GM23338 (cell line): ENCODE data around the gene OR2L5. TPM values are rescaled to one million over a fixed set of nuclear protein-coding genes. Genes with fewer than 3 reads are reported as not detected.

Experiments used
- ATAC-seq: fragments of 200-7000 bp; cut with Tn5 transposase; 3 replicates; pipeline ENCODE4 v1.9.1; 2020
- DNase-seq: peaks from one replicate; pipeline ENCODE4 v3.0.0-alpha.2; 2015; ENCODE audit warnings: low spot score
- H2AFZ ChIP-seq: fragments of 200-600 bp; sonication (generic); 2 replicates; pipeline ENCODE4 v1.8.0; 2016; ENCODE audit warnings: antibody characterized with exemption, mild to moderate bottlenecking, moderate library complexity
- H3F3A ChIP-seq: fragments of 200-600 bp; sonication (generic); replicated peaks from 2 replicates; pipeline ENCODE4 v1.8.0; 2017; ENCODE audit warnings: antibody characterized with exemption, mixed run types, low read depth
- H3K27ac ChIP-seq: fragments of 200-600 bp; sonication (generic); 2 replicates; pipeline ENCODE4 v1.6.1; 2016; ENCODE audit warnings: low read depth
- H3K27me3 ChIP-seq: fragments of 200-600 bp; sonication (generic); 2 replicates; pipeline ENCODE4 v1.8.0; 2016; ENCODE audit warnings: mild to moderate bottlenecking, mixed run types, moderate library complexity; ENCODE audit not compliant: insufficient read depth
- H3K36me3 ChIP-seq: fragments of 200-600 bp; sonication (generic); 2 replicates; pipeline ENCODE4 v1.8.0; 2016; ENCODE audit warnings: mild to moderate bottlenecking; ENCODE audit not compliant: insufficient read depth
- H3K4me1 ChIP-seq: fragments of 200-600 bp; sonication (generic); 2 replicates; pipeline ENCODE4 v1.8.0; 2016; ENCODE audit warnings: mild to moderate bottlenecking, moderate library complexity; ENCODE audit not compliant: insufficient read depth
- H3K4me2 ChIP-seq: fragments of 200-600 bp; sonication (generic); 2 replicates; pipeline ENCODE4 v1.7.1; 2017; ENCODE audit warnings: mixed run types
- H3K4me3 ChIP-seq: fragments of 200-600 bp; sonication (generic); 2 replicates; pipeline ENCODE4 v1.6.1; 2016; ENCODE audit warnings: mixed run types
- H3K79me2 ChIP-seq: fragments of 200-600 bp; sonication (generic); replicated peaks from 2 replicates; pipeline ENCODE4 v1.8.0; 2017; ENCODE audit warnings: mild to moderate bottlenecking; ENCODE audit not compliant: insufficient read depth
- H3K9me2 ChIP-seq: fragments of 200-600 bp; sonication (generic); 2 replicates; pipeline ENCODE4 v1.8.0; 2017; ENCODE audit not compliant: insufficient read depth
- H4K20me1 ChIP-seq: fragments of 200-600 bp; sonication (generic); replicated peaks from 2 replicates; pipeline ENCODE4 v1.8.0; 2017; ENCODE audit warnings: mild to moderate bottlenecking; ENCODE audit not compliant: insufficient read depth
- H3K27ac Mint-ChIP-seq: 2 replicates; pipeline ENCODE4 v1.8.0; 2020; ENCODE audit warnings: inconsistent platforms, mild to moderate bottlenecking, moderate library complexity, mixed read lengths
- H3K27me3 Mint-ChIP-seq: 3 replicates; pipeline ENCODE4 v1.8.0; 2022; ENCODE audit warnings: low read depth, mild to moderate bottlenecking, moderate library complexity, mixed read lengths, inconsistent platforms; ENCODE audit not compliant: insufficient read depth, poor library complexity
- H3K36me3 Mint-ChIP-seq: 3 replicates; pipeline ENCODE4 v1.8.0; 2021; ENCODE audit warnings: low read depth, mild to moderate bottlenecking, inconsistent platforms, moderate library complexity, mixed read lengths
- H3K4me1 Mint-ChIP-seq: 3 replicates; pipeline ENCODE4 v1.8.0; 2020; ENCODE audit warnings: mild to moderate bottlenecking, inconsistent platforms, mixed read lengths
- H3K4me3 Mint-ChIP-seq: 3 replicates; pipeline ENCODE4 v1.8.0; 2021; ENCODE audit warnings: moderate library complexity, mild to moderate bottlenecking, inconsistent platforms, mixed read lengths
- H3K9me3 Mint-ChIP-seq: 3 replicates; pipeline ENCODE4 v1.8.0; 2020; ENCODE audit warnings: moderate library complexity, mild to moderate bottlenecking, inconsistent platforms, mixed read lengths
- CREB1 ChIP-seq: fragments of 250-450 bp; sonication (Bioruptor Pico); IDR thresholded peaks from 2 replicates; pipeline ENCODE4 v1.5.0; 2020; ENCODE audit warnings: low read depth, mild to moderate bottlenecking, moderate library complexity
- CTCF ChIP-seq, 2 experiments: fragments of 200-600 bp in 1 of 2; sonication (generic) in 1 of 2; conservative IDR thresholded peaks; 2 replicates each; pipeline versions ENCODE4 v1.5.1 to v1.6.1; 2016 to 2017; ENCODE audit warnings: antibody characterized with exemption in 2 of 2, low read depth in 2 of 2, mild to moderate bottlenecking in 2 of 2, moderate library complexity in 1 of 2
- ETS1 ChIP-seq: IDR thresholded peaks from 2 replicates; pipeline ENCODE4 v1.6.1; 2016; ENCODE audit warnings: antibody characterized with exemption
- EZH2 ChIP-seq: fragments of 200-600 bp; sonication (generic); IDR thresholded peaks from one replicate; pipeline ENCODE4 v1.8.0; 2017; ENCODE audit warnings: antibody characterized with exemption, mild to moderate bottlenecking, low read depth; ENCODE audit not compliant: unreplicated experiment
- EZH2phosphoT487 ChIP-seq: fragments of 200-600 bp; sonication (generic); IDR thresholded peaks from one replicate; pipeline ENCODE4 v1.8.1; 2018; ENCODE audit warnings: antibody characterized with exemption; ENCODE audit not compliant: unreplicated experiment
- JUNB ChIP-seq: IDR thresholded peaks from one replicate; pipeline ENCODE4 v1.6.1; 2016; ENCODE audit warnings: antibody characterized with exemption; ENCODE audit not compliant: unreplicated experiment
- NANOG ChIP-seq: IDR thresholded peaks from 2 replicates; pipeline ENCODE4 v1.6.1; 2016; ENCODE audit warnings: antibody characterized with exemption, borderline replicate concordance
- ZNF114 ChIP-seq: fragments of 250-450 bp; sonication (Bioruptor Pico); IDR thresholded peaks from 2 replicates; pipeline ENCODE4 v1.5.0; 2020; ENCODE audit warnings: mild to moderate bottlenecking, moderate library complexity
- ZNF462 ChIP-seq: fragments of 250-450 bp; sonication (Bioruptor Pico); IDR thresholded peaks from 2 replicates; pipeline ENCODE4 v1.5.0; 2020; ENCODE audit warnings: mild to moderate bottlenecking, moderate library complexity
- polyA plus RNA-seq: library from polyadenylated mRNA; unstranded; fragments of >200 nt; fragmentation: Nextera tagmentation; extraction: Ambion mirVana; gene quantifications from 2 replicates; pipeline ENCODE4 v1.2.1, GENCODE V29; 2016
- total RNA-seq: library from RNA; depleted of rRNA; stranded (reverse); fragments of >200 nt; shearing (Covaris generic); gene quantifications from 2 replicates; pipeline ENCODE4 v1.2.3, GENCODE V29; 2014

OR2L5 gene
- total and polyA plus RNA-seq, 2 experiments from 2014 or later, result not detected

GRCh38 chr1:247998811-247999210 lies 14.6 kb upstream of the OR2L5 start:
- no peaks in the 10 kb centered on the region for H3K4me1 Mint-ChIP-seq

More at GRCh38 chr1:247998811-247999210, 14.6 kb upstream of the OR2L5 start:
- no peaks in the 10 kb centered on the region for H3K4me1 ChIP-seq
- peaks cover 76% of the 10 kb centered on the region for H3K9me3 Mint-ChIP-seq
- DNase-seq (no peak), ATAC-seq (no peak)
- no peaks in the 10 kb centered on the region for H3K27me3 ChIP-seq
- H3F3A ChIP-seq, result no peaks in the 10 kb centered on the region
- no peak overlapping the region for H3K4me3 Mint-ChIP-seq
- H3K27ac ChIP-seq, result no peak overlapping the region
- H3K4me2 ChIP-seq, result no peak overlapping the region
- TF ChIP-seq ZNF462, result no peak
- TF ChIP-seq CTCF (conservative IDR thresholded peaks at IDR 0.05; ENCODE audit: low read depth in 2 of 2), result no peak
- no peak for TF ChIP-seq ETS1
- TF ChIP-seq ZNF114 (CRISPR knock-in tag), result no peak
- TF ChIP-seq EZH2phosphoT487, result no peak
- TF ChIP-seq JUNB, result no peak
- TF ChIP-seq CREB1 (CRISPR knock-in tag), result no peak
- TF ChIP-seq NANOG, result no peak
- TF ChIP-seq EZH2, result no peak
- no peak overlapping the region for H3K27ac Mint-ChIP-seq
- no peaks in the 10 kb centered on the region for H3K9me2 ChIP-seq
- no peaks in the 10 kb centered on the region for H4K20me1 ChIP-seq
- H3K36me3 ChIP-seq, result 0 out of 2 replicates have a peak, but pooled peaks cover 3% of the 10 kb centered on the region
- H3K4me3 ChIP-seq, result no peak overlapping the region
- no peaks in the 10 kb centered on the region for H3K27me3 Mint-ChIP-seq
- H3K79me2 ChIP-seq, result no peaks in the 10 kb centered on the region
- H2AFZ ChIP-seq, result no peak overlapping the region
- H3K36me3 Mint-ChIP-seq, result peaks cover 20% of the 10 kb centered on the region
